ENCODE data around the gene CRISP1.

GRCh38 chr6:49888742-49889431 lies 22.6 kb upstream of the CRISP1 start:
- TF ChIP-seq CTCF (IDR thresholded peaks at IDR 0.05) = no peak
- no peak for TF ChIP-seq POLR2A (IDR thresholded peaks at IDR 0.05)

Measured in lower leg skin (tissue), 3 donors.